Muscle of leg (tissue), 11 donors: Measurements from ENCODE around the gene MEGF8. TPM values are rescaled to one million over a fixed set of nuclear protein-coding genes. Genes with fewer than 3 reads are reported as not detected.

Experiments
- DNase-seq: peaks from one replicate; pipeline ENCODE4 v3.0.0; 2013
- H3K27ac ChIP-seq: one replicate; pipeline ENCODE4 v1.5.1; 2013; ENCODE audit warnings: mild to moderate bottlenecking, low read length, control low read depth
- H3K27me3 ChIP-seq: one replicate; pipeline ENCODE4 v1.6.1; 2013; ENCODE audit warnings: low read length; ENCODE audit not compliant: control insufficient read depth, insufficient read depth
- H3K36me3 ChIP-seq: one replicate; pipeline ENCODE4 v1.6.1; 2013; ENCODE audit warnings: low read length; ENCODE audit not compliant: control insufficient read depth, insufficient read depth
- H3K4me1 ChIP-seq: one replicate; pipeline ENCODE4 v1.6.1; 2013; ENCODE audit warnings: low read length; ENCODE audit not compliant: control insufficient read depth, insufficient read depth
- H3K4me3 ChIP-seq: one replicate; pipeline ENCODE4 v1.5.1; 2013; ENCODE audit warnings: low read length, control low read depth
- H3K9me3 ChIP-seq: replicated peaks from 2 replicates; pipeline ENCODE4 v1.6.1; 2013; ENCODE audit warnings: low read depth, low read length; ENCODE audit not compliant: control insufficient read depth
- WGBS: methylation state at CpG from one replicate; pipeline ENCODE4 v1.1.5; 2013; ENCODE audit warnings: missing lambda C conversion rate; ENCODE audit not compliant: insufficient coverage; 5-methylcytosine and 5-hydroxymethylcytosine counted together
- polyA plus RNA-seq, 8 donors: library from polyadenylated mRNA; unstranded; fragments of 120-200 nt; gene quantifications; one replicate each; pipeline versions ENCODE4 v1.2.1 to v1.2.3, GENCODE V29; 2013; ENCODE audit warnings: inconsistent platforms in 1 of 8, low replicate concordance in 1 of 8; ENCODE audit not compliant: insufficient read length in 8 of 8, insufficient read depth in 1 of 8
- total RNA-seq: library from RNA; stranded (reverse); fragments of 120-200 nt; gene quantifications from one replicate; pipeline ENCODE4 v1.2.4, GENCODE V29; 2013

Gene MEGF8
- total and polyA plus RNA-seq, 9 donors, result 12.6 to 38.9 (median 33.8) TPM

DNA sequence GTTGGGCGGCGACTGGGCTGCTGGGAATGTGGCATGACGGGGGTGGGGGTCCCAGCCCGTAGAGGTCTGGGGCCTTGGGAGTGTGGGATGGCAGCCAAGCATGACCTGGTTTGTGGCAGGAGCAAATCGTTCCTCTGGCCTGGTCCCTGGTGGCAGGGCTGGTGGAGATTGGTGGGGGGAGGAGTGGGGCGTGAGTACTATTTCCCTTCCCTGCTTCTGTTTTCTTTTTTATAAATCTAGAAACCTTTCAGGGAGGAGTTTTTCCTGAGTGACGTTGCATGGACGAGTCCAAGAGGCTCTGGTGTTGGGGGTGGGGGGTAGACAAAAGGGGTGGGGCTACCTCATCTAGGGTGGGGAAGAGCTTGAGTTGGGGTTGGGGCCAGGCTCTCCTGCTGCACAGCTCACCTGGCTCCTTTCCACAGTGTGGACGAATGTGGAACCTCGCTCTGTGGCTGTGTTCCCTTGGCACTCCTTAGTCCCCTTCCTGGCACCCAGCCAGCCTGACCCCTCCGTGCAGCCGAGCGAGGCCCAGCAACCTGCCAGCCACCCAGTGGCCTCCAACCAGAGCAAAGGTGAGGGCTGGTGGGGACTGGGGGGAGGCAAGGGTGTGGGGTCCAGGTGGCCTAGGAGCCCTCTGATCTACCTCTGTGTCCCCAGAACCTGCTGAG, 39.0 kb upstream of the MEGF8 start:
- Histone ChIP-seq H3K4me1 (peaks cover 43% of the 10 kb centered on the region), H3K36me3 (peaks cover 49% of the 10 kb centered on the region), H3K27ac (peak overlapping the region; percentile 80), H3K9me3 (no peaks in the 10 kb centered on the region), H3K4me3 (peak overlapping the region; percentile 9), H3K27me3 (no peaks in the 10 kb centered on the region)
- DNase-seq, result peak; percentile 77
- WGBS, result 16% methylated on average over 4 of the region's 13 CpGs

DNA sequence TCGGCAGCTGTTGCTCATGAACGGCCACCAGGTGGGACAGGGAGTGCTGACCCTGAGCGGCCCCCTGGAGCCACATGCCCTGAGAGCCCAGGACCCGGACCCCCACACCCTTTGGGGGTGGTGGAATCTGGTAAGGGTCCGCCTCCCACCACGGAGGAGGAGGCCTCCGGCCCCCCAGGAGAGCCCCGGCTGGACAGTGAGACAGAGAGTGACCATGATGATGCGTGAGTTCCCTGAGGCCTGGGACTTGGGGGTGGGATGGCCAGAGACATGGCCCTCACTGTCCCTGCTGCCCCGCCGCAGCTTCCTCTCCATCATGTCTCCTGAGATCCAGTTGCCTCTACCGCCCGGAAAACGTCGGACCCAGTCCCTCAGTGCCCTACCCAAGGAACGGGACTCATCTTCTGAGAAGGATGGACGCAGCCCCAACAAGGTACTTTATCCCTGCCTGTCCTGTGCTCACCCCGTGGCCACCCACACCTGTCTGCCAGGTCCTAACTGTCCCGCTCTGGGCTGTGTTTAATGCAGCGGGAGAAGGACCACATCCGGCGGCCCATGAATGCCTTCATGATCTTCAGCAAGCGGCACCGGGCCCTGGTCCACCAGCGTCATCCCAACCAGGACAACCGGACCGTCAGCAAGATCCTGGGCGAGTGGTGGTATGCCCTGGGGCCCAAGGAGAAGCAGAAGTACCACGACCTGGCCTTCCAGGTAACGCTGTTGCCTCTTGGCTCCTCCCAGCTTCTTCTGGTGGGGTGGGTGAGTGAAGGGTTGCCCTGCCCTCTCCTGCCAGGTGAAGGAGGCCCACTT, 38.2 kb upstream of the MEGF8 start:
- H3K4me3 ChIP-seq, result no peak overlapping the region
- H3K4me1 ChIP-seq, result peaks cover 36% of the 10 kb centered on the region
- WGBS, result 84% methylated on average over 27 of the region's 30 CpGs
- H3K27me3 ChIP-seq, result no peaks in the 10 kb centered on the region
- H3K27ac ChIP-seq, result peak overlapping the region; percentile 55
- no peak for DNase-seq
- H3K36me3 ChIP-seq, result peaks cover 57% of the 10 kb centered on the region
- H3K9me3 ChIP-seq, result no peaks in the 10 kb centered on the region

DNA sequence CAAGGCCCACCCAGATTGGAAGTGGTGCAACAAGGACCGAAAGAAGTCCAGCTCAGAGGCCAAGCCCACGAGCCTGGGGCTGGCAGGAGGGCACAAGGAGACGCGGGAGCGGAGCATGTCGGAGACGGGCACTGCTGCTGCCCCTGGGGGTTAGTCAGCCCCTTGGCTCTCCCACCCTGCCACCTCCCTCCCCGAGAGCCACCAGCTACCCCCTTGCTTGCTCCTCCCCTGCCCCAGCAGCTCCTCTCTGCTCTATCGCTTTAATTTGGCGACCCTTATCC, 37.7 kb upstream of the MEGF8 start:
- 87% methylated on average over 10 of the region's 10 CpGs for WGBS
- Histone ChIP-seq H3K27ac (no peak overlapping the region), H3K4me3 (no peak overlapping the region), H3K9me3 (no peaks in the 10 kb centered on the region), H3K36me3 (peaks cover 62% of the 10 kb centered on the region), H3K4me1 (peaks cover 30% of the 10 kb centered on the region), H3K27me3 (no peaks in the 10 kb centered on the region)
- DNase-seq, result peak; percentile 9

DNA sequence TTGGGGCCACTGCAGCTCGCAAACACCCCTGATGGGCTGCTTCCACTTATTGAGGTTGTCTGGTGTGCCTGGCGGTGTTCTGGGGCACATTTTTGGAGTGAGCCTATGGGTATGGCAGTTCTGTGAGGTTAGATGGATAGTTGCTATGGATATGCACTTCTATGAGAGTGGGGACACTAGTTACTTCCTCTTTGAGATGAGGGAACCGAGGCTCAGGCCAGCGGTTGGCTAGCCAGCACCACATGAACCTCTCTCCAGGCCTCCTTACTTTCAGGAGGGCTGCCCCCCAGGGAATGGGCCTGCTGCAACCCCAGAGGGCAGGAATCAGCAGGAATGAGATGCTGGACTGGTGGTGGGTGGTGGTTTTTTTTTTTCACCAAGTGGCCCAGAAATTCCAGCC, 37.0 kb upstream of the MEGF8 start:
- H3K9me3 ChIP-seq, result no peaks in the 10 kb centered on the region
- no peak overlapping the region for H3K4me3 ChIP-seq
- H3K36me3 ChIP-seq, result peaks cover 68% of the 10 kb centered on the region
- H3K4me1 ChIP-seq, result peaks cover 24% of the 10 kb centered on the region
- DNase-seq, result peak; percentile 11
- H3K27me3 ChIP-seq, result no peaks in the 10 kb centered on the region
- H3K27ac ChIP-seq, result no peak overlapping the region
- WGBS, result no CpG with 5 or more reads among the region's 4 CpGs

DNA sequence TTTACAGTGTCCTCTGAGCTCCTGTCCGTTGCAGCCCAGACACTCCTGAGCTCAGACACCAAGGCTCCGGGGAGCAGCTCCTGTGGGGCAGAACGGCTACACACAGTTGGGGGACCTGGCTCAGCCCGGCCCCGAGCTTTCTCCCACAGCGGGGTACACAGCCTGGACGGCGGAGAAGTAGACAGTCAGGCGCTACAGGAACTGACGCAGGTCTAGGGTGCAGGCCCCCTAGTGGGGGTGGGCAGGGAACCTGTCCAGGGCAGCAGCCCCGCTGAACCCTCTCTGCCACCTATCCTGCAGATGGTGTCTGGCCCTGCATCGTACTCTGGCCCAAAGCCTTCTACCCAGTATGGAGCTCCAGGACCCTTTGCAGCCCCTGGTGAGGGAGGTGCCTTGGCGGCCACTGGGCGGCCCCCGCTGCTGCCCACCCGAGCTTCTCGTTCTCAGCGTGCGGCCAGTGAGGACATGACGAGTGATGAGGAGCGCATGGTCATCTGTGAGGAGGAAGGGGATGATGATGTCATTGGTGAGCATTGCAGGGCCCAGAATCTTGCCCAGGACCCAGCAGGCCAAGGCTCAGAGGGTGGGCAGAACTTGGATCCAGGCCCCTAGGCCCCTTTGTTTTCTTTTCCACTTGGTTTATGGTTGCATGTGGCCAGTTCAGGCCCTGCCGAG, 36.4 kb upstream of the MEGF8 start:
- Histone ChIP-seq H3K27me3 (no peaks in the 10 kb centered on the region), H3K36me3 (peaks cover 75% of the 10 kb centered on the region), H3K9me3 (no peaks in the 10 kb centered on the region), H3K4me3 (no peak overlapping the region), H3K27ac (no peak overlapping the region), H3K4me1 (peaks cover 23% of the 10 kb centered on the region)
- DNase-seq, result peak; percentile 6
- 86% methylated on average over 17 of the region's 22 CpGs for WGBS

DNA sequence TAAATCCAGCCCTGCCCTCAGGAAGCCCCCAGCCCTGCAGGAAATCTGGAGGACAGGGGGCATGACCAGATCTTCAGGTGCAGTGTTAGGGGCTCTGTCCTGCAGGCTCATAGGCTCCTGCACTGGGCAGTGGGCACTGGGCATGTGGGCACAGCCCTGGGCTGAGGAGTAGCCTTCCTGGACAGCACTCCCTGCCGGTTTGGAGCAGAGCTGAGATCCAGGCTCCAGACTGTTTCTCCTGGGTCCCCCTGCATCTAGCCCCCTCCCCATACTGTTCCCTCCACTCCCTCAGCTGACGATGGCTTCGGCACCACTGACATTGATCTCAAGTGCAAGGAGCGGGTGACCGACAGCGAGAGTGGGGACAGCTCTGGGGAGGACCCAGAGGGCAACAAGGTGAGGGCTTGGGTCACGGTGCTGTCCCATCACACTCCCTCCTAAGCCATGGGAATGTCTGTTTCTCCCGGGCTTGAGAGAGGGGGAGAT, 35.8 kb upstream of the MEGF8 start:
- no peaks in the 10 kb centered on the region for H3K27me3 ChIP-seq
- 50% methylated on average over 1 of the region's 8 CpGs for WGBS
- peaks cover 80% of the 10 kb centered on the region for H3K36me3 ChIP-seq
- no peak overlapping the region for H3K4me3 ChIP-seq
- peaks cover 23% of the 10 kb centered on the region for H3K4me1 ChIP-seq
- no peak for DNase-seq
- no peaks in the 10 kb centered on the region for H3K9me3 ChIP-seq
- no peak overlapping the region for H3K27ac ChIP-seq

DNA sequence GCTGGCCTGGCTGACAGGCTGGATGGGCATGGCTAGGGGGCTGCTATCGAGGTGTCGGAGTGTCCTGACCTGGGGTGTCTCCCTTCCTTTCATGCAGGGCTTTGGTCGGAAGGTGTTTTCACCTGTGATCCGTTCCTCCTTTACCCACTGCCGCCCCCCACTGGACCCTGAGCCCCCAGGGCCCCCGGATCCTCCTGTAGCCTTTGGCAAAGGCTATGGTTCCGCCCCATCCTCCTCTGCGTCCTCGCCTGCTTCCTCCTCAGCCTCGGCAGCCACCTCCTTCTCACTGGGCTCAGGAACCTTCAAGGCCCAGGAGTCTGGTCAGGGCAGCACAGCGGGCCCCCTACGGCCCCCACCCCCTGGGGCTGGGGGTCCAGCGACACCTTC, 35.3 kb upstream of the MEGF8 start:
- no peak overlapping the region for H3K4me3 ChIP-seq
- H3K27ac ChIP-seq, result no peak overlapping the region
- H3K36me3 ChIP-seq, result peaks cover 85% of the 10 kb centered on the region
- 65% methylated on average over 12 of the region's 13 CpGs for WGBS
- DNase-seq, result no peak
- H3K9me3 ChIP-seq, result no peaks in the 10 kb centered on the region
- H3K27me3 ChIP-seq, result no peaks in the 10 kb centered on the region
- H3K4me1 ChIP-seq, result peaks cover 17% of the 10 kb centered on the region

DNA sequence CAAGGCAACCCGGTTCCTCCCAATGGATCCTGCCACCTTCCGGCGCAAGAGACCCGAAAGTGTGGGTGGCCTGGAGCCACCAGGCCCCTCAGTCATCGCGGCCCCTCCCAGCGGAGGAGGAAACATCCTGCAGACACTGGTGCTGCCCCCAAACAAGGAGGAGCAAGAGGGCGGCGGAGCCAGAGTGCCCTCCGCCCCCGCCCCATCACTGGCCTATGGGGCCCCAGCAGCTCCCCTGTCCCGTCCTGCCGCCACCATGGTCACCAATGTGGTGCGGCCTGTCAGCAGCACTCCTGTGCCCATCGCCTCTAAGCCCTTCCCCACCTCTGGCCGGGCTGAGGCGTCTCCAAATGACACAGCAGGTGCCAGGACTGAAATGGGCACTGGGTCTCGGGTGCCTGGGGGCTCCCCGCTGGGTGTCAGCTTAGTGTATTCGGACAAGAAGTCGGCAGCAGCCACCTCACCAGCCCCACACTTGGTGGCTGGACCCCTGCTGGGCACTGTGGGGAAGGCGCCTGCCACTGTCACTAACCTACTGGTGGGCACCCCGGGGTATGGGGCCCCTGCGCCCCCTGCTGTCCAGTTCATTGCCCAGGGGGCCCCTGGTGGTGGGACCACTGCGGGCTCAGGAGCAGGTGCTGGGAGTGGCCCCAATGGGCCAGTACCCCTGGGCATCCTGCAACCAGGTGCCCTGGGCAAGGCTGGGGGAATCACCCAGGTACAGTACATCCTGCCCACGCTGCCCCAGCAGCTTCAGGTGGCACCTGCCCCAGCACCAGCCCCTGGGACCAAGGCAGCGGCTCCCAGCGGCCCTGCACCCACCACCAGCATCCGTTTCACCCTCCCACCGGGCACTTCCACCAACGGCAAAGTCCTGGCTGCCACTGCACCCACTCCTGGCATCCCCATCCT, 34.7 kb upstream of the MEGF8 start:
- no peak for DNase-seq
- H3K27ac ChIP-seq, result no peak overlapping the region
- peaks cover 90% of the 10 kb centered on the region for H3K36me3 ChIP-seq
- H3K4me3 ChIP-seq, result no peak overlapping the region
- no peaks in the 10 kb centered on the region for H3K9me3 ChIP-seq
- WGBS, result 85% methylated on average over 29 of the region's 31 CpGs
- no peaks in the 10 kb centered on the region for H3K27me3 ChIP-seq
- peaks cover 11% of the 10 kb centered on the region for H3K4me1 ChIP-seq

DNA sequence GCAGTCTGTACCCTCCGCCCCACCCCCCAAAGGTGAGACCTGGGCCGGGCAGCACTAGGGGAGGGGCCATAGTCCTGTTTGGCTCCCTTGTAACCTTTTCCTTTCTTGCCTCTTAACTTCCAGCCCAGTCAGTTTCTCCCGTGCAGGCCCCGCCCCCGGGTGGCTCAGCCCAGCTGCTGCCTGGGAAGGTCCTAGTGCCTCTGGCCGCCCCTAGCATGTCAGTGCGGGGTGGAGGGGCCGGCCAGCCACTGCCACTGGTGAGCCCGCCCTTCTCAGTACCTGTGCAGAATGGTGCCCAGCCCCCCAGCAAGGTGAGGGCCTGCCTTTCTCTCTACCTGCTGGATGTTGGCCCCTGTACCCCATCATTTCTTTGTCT, 34.0 kb upstream of the MEGF8 start:
- Histone ChIP-seq H3K27me3 (no peaks in the 10 kb centered on the region), H3K36me3 (peaks cover 93% of the 10 kb centered on the region), H3K9me3 (no peaks in the 10 kb centered on the region), H3K4me3 (no peak overlapping the region), H3K4me1 (peaks cover 8% of the 10 kb centered on the region), H3K27ac (no peak overlapping the region)
- DNase-seq, result no peak
- 46% methylated on average over 8 of the region's 9 CpGs for WGBS
